GM19193 (cell line): Measurements from ENCODE around the gene PPM1B.

ENCODE experiments used
- POLR2A ChIP-seq: IDR thresholded peaks from 4 replicates; pipeline ENCODE4 v1.6.1; 2011; ENCODE audit not compliant: insufficient read depth, insufficient read length; ENCODE audit errors: extremely low read depth

Gene PPM1B

GRCh38 chr2:44168681-44169154 is at the start of gene PPM1B:
TSS of gene PPM1B (plus strand) at chr2:44168875. CDS start at chr2:44201200, 32,325 bp downstream.
- peak; percentile 92 for TF ChIP-seq POLR2A

- no peak for TF ChIP-seq POLR2A
These were observed 48.8 kb upstream of the PPM1B start for GRCh38 chr2:44119878-44120277.

DNA sequence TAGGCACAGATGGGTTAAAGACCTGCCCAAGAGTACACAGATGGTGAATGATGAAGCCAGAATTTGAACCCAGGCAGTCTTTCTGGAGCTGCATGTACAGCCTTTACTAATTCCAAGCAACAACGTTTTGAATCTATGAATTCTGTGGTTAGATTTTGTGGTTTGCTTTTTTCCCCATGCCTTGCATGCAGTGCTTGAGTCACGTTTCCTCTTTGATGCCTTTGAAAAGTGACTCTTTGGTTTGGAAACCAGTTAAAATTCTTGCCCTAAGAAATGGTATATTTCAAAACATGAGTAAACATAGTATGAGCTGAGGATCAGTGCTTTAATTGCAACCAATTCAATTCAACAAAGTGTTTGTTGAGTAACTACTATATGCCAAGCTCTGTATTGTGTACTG is 48.2 kb upstream of the PPM1B start:
- TF ChIP-seq POLR2A: no peak

DNA sequence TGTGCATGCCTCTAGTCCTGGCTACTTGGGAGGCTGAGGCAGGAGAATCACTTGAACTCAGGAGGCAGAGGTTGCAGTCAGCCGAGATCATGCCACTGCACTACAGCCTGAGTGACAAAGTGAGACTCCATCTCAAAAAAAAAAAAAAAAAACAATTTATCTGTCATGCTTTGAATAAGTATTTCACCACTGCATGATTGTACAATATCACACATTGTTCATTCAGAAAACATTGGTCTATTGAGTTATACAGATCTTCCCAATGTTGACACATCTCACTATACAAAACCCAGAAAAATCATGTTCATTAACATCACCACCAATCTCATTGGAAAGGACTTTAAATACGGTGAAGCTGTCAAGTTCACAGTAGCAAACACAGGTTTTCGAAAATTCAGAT is 46.8 kb upstream of the PPM1B start:
- no peak for TF ChIP-seq POLR2A

GRCh38 chr2:44124500-44124899 is 44.2 kb upstream of the PPM1B start:
- no peak for TF ChIP-seq POLR2A

- TF ChIP-seq POLR2A: no peak
These were observed 42.4 kb upstream of the PPM1B start for GRCh38 chr2:44126106-44126797.

DNA sequence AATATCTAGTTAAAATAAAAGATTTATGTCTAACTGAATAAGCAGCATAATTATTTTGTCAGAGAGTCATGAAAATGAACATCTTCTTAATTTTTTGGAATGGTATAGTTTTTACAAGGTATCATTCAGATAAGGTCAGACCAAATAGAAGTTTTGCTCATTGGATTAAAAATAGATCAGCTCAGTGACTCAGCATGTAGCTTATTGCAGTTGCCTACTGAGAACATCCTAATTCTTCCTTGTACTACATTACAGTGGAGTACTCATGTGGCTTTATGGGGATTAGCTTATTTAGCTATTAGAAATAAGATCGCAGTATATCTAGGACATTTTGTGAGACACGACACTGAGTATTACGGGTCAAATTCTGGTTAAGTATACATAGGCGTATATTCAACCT is 38.2 kb upstream of the PPM1B start:
- no peak for TF ChIP-seq POLR2A

DNA sequence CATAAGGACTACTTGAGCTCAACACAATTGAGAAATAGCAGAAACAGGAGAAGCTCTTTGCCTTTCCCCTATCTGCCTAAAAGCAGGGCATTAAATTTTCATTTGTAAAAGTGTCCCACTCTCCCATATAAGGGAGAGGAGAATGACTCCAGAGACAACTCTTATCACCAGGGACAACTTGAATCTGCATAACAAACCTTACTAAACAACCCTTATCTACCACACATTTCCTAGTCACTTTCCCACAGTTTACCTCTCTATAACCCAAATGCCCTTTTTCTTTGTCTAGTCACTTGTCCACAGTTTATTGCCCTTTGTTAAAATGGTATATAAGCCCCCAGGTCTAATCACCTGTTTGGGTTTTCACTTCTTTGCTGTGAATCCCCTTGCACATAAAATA is 37.5 kb upstream of the PPM1B start:
- no peak for TF ChIP-seq POLR2A

- no peak for TF ChIP-seq POLR2A
These were observed 33.8 kb upstream of the PPM1B start for GRCh38 chr2:44134848-44135247.

- TF ChIP-seq POLR2A: no peak
These were observed 33.4 kb upstream of the PPM1B start for GRCh38 chr2:44135296-44135695.

DNA sequence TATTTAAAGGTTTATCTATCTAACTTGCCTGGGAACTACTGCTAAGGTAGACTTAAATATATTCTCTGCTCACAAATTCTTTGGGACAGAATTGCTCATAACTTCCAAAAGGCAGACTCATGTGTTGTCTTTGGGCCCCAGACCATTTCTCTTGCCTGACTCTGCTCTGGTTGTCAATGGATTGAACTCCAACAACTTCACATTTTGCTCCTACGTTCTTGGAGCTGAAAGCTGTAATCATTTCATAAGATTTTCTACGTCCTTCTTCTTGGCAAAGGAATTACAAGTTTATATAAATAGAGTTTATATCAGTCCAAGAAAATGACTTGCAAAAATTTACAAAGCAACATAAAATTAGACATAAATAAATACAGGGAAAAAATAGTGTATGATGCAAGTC is 32.9 kb upstream of the PPM1B start:
- no peak for TF ChIP-seq POLR2A

DNA sequence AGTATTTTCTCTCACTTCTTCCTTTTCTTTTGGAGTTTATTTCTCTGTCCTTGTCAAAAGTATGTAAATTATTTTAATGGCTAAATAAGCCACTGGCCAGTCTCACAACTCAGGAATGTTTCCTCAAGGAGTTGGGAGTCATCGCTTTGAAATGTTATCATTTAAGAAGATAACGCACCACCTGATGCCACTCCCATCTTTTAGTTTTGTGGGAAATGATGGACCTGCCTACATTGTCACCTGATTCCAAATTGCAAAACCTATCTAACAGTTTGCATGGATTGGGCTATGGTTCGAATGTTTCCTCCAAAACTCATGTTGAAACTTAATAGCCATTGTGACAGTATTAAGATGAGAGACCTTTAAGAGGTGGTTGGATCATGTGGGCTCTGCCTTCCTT is 32.4 kb upstream of the PPM1B start:
- TF ChIP-seq POLR2A: no peak

GRCh38 chr2:44137048-44137447 is 31.6 kb upstream of the PPM1B start:
- no peak for TF ChIP-seq POLR2A

DNA sequence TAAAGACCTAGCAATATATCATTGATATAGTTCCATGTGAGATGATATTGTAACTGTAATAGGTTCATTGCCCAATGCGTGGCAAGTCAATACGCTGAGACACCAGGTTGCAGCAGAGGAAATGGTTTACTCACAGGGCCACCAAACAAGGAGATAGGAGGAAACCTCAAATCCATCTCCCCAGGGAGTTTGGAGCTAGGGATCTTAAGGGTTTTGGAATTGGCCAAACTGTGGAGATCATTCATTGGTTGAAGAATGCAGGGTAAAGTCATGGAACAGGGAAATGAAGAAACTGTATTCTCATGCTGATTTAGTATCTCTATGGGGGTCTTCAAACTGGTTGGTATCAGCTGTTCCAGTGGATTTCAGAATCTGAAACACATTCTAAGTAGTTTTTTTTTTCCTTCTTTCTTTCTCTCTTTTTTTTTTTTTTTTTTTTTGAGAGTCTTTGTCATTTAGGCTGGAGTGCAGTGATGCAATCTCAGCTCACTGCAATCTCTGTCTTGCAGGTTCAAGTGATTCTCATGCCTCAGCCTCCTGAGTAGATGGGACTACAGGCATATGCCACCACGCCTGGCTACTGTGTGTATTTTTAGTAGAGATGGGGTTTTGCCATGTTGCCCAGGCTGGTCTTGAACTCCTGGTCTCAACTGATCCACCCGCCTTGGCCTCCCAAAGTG is 30.7 kb upstream of the PPM1B start:
- no peak for TF ChIP-seq POLR2A

DNA sequence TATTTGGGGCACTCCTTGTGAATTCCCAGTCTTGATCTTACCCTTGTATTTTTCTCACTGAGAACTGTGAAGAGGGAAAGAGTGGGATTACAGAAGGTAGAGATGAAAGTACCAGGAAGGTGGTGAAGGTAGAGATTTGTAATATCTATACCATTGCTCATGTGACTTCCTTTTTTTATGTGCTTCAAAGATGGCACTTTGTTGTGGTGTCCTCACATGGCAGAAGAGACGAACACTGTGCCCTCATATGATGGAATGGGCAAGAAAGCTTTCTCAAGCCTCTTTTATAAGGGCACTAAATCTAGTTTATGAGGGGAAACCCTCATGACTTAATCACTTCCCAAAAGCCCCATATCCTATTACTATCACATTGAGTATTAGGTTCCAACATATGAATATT is 28.9 kb upstream of the PPM1B start:
- TF ChIP-seq POLR2A: no peak

DNA sequence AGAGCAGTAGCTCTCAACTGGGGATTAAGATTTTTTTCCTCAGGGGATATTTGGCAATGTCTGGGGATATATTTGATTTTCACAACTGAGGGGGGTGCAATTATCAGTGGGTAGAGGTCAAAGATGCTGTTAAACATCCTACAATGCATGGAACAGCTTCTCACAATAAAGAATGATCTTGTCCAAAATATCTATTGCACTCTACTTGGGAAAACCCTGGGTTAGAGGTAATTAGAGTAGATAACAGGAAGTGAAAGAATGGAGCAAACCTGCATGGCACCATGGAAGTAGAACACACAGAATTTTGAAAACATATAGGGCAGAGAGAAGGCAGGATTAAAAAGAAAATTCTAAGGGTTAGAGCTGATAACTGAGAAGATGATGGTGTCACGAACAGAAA is 26.4 kb upstream of the PPM1B start:
- TF ChIP-seq POLR2A: no peak
